ENCODE data around the gene REV3L.

REV3L gene

GRCh38 chr6:111449129-111449528 is 33.9 kb downstream of the REV3L start:
- DNase-seq (ENCODE audit: low read depth in 1 of 2, low spot score in 1 of 2): no peak
- in situ Hi-C loops (cut with HindIII; ENCODE audit: low pct_unique_long_range_greater_than_20kb, low sequenced_read_pairs): no loop called here
- no peak for TF ChIP-seq JUND (IDR thresholded peaks at IDR 0.05; ENCODE audit: low read depth)

- in situ Hi-C loops (cut with HindIII; ENCODE audit: low pct_unique_long_range_greater_than_20kb, low sequenced_read_pairs): no loop called here
- no peak for DNase-seq (ENCODE audit: low read depth in 1 of 2, low spot score in 1 of 2)
- TF ChIP-seq JUND (IDR thresholded peaks at IDR 0.05; ENCODE audit: low read depth): no peak
These were observed 36.0 kb downstream of the REV3L start for GRCh38 chr6:111447051-111447450.

GRCh38 chr6:111445861-111446267 is 37.2 kb downstream of the REV3L start:
- in situ Hi-C loops (cut with HindIII; ENCODE audit: low pct_unique_long_range_greater_than_20kb, low sequenced_read_pairs): no loop called here
- DNase-seq (ENCODE audit: low read depth in 1 of 2, low spot score in 1 of 2): no peak
- TF ChIP-seq JUND (IDR thresholded peaks at IDR 0.05; ENCODE audit: low read depth): no peak

- in situ Hi-C loops (cut with HindIII; ENCODE audit: low pct_unique_long_range_greater_than_20kb, low sequenced_read_pairs): no loop called here
- no peak for DNase-seq (ENCODE audit: low read depth in 1 of 2, low spot score in 1 of 2)
- TF ChIP-seq JUND (IDR thresholded peaks at IDR 0.05; ENCODE audit: low read depth): no peak
These were observed 38.2 kb downstream of the REV3L start for GRCh38 chr6:111444794-111445193.

- in situ Hi-C loops (cut with HindIII; ENCODE audit: low pct_unique_long_range_greater_than_20kb, low sequenced_read_pairs): no loop called here
- DNase-seq (ENCODE audit: low read depth in 1 of 2, low spot score in 1 of 2): no peak
- no peak for TF ChIP-seq JUND (IDR thresholded peaks at IDR 0.05; ENCODE audit: low read depth)
These were observed 41.3 kb downstream of the REV3L start for GRCh38 chr6:111441678-111442243.

GRCh38 chr6:111439171-111439570 is 43.8 kb downstream of the REV3L start:
- in situ Hi-C loops (cut with HindIII; ENCODE audit: low pct_unique_long_range_greater_than_20kb, low sequenced_read_pairs): no loop called here
- no peak for TF ChIP-seq JUND (IDR thresholded peaks at IDR 0.05; ENCODE audit: low read depth)
- no peak for DNase-seq (ENCODE audit: low read depth in 1 of 2, low spot score in 1 of 2)

- in situ Hi-C loops (cut with HindIII; ENCODE audit: low pct_unique_long_range_greater_than_20kb, low sequenced_read_pairs): no loop called here
- no peak for DNase-seq (ENCODE audit: low read depth in 1 of 2, low spot score in 1 of 2)
- no peak for TF ChIP-seq JUND (IDR thresholded peaks at IDR 0.05; ENCODE audit: low read depth)
These were observed 45.4 kb downstream of the REV3L start for GRCh38 chr6:111437573-111437972.

- TF ChIP-seq JUND (IDR thresholded peaks at IDR 0.05; ENCODE audit: low read depth): no peak
- DNase-seq (ENCODE audit: low read depth in 1 of 2, low spot score in 1 of 2): no peak
- in situ Hi-C loops (cut with HindIII; ENCODE audit: low pct_unique_long_range_greater_than_20kb, low sequenced_read_pairs): no loop called here
These were observed 50.5 kb downstream of the REV3L start for GRCh38 chr6:111432511-111432910.

GRCh38 chr6:111430605-111431376 is 52.2 kb downstream of the REV3L start:
- no peak for DNase-seq (ENCODE audit: low read depth in 1 of 2, low spot score in 1 of 2)
- in situ Hi-C loops (cut with HindIII; ENCODE audit: low pct_unique_long_range_greater_than_20kb, low sequenced_read_pairs): no loop called here
- TF ChIP-seq JUND (IDR thresholded peaks at IDR 0.05; ENCODE audit: low read depth): no peak

- no peak for TF ChIP-seq JUND (IDR thresholded peaks at IDR 0.05; ENCODE audit: low read depth)
- DNase-seq (ENCODE audit: low read depth in 1 of 2, low spot score in 1 of 2): no peak
- in situ Hi-C loops (cut with HindIII; ENCODE audit: low pct_unique_long_range_greater_than_20kb, low sequenced_read_pairs): no loop called here
These were observed 53.4 kb downstream of the REV3L start for GRCh38 chr6:111429571-111429970.

GRCh38 chr6:111428811-111429210 is 54.2 kb downstream of the REV3L start:
- no peak for DNase-seq (ENCODE audit: low read depth in 1 of 2, low spot score in 1 of 2)
- in situ Hi-C loops (cut with HindIII; ENCODE audit: low pct_unique_long_range_greater_than_20kb, low sequenced_read_pairs): no loop called here
- TF ChIP-seq JUND (IDR thresholded peaks at IDR 0.05; ENCODE audit: low read depth): no peak

GRCh38 chr6:111427341-111428116 is 55.5 kb downstream of the REV3L start:
- no peak for DNase-seq (ENCODE audit: low read depth in 1 of 2, low spot score in 1 of 2)
- in situ Hi-C loops (cut with HindIII; ENCODE audit: low pct_unique_long_range_greater_than_20kb, low sequenced_read_pairs): no loop called here
- TF ChIP-seq JUND (IDR thresholded peaks at IDR 0.05; ENCODE audit: low read depth): no peak
